ENCODE measurements around the gene LPO.

Gene LPO

GRCh38 chr17:58291246-58291645, 52.9 kb downstream of the LPO start:
- Histone ChIP-seq H3K27me3 (ENCODE audit: low read length) (no peaks in the 10 kb centered on the region), H3K9me3 (ENCODE audit: insufficient read depth, low read length) (no peaks in the 10 kb centered on the region), H3K4me3 (ENCODE audit: insufficient read depth, low read length, poor library complexity, severe bottlenecking) (no peak overlapping the region), H4K20me1 (ENCODE audit: low read depth, low read length) (no peaks in the 10 kb centered on the region), H3K9ac (ENCODE audit: low read length) (no peak overlapping the region), H3K79me2 (ENCODE audit: insufficient read depth, low read length) (no peaks in the 10 kb centered on the region), H3K9me2 (replicated peaks; ENCODE audit: insufficient read depth, low read length) (no peaks in the 10 kb centered on the region), H3F3A (ENCODE audit: insufficient read depth) (no peaks in the 10 kb centered on the region), H2AFZ (ENCODE audit: low read depth, low read length, severe bottlenecking) (no peak overlapping the region), H3K27ac (ENCODE audit: low read depth, low read length) (no peak overlapping the region), H3K4me2 (ENCODE audit: low read depth, low read length, poor library complexity, severe bottlenecking) (no peak overlapping the region), H3K36me3 (ENCODE audit: low read length) (no peaks in the 10 kb centered on the region)
- TF ChIP-seq CTCF (IDR thresholded peaks at IDR 0.05; ENCODE audit: insufficient read depth, low read length, poor library complexity, severe bottlenecking) (no peak), EZH2phosphoT487 (conservative IDR thresholded peaks at IDR 0.05; ENCODE audit: low read length) (no peak)

GRCh38 chr17:58294034-58294433, 55.6 kb downstream of the LPO start:
- no peaks in the 10 kb centered on the region; the same call in 1 of the 2 replicates for H3K27me3 ChIP-seq (ENCODE audit: low read length)
- H3K4me3 ChIP-seq (ENCODE audit: insufficient read depth, low read length, poor library complexity, severe bottlenecking): no peak overlapping the region
- H3K9ac ChIP-seq (ENCODE audit: low read length): no peak overlapping the region
- H4K20me1 ChIP-seq (ENCODE audit: low read depth, low read length): no peaks in the 10 kb centered on the region
- no peak overlapping the region for H3K27ac ChIP-seq (ENCODE audit: low read depth, low read length)
- H3K79me2 ChIP-seq (ENCODE audit: insufficient read depth, low read length): no peaks in the 10 kb centered on the region
- TF ChIP-seq EZH2phosphoT487 (conservative IDR thresholded peaks at IDR 0.05; ENCODE audit: low read length) (no peak), CTCF (IDR thresholded peaks at IDR 0.05; ENCODE audit: insufficient read depth, low read length, poor library complexity, severe bottlenecking) (no peak)
- no peaks in the 10 kb centered on the region for H3K9me2 ChIP-seq (replicated peaks; ENCODE audit: insufficient read depth, low read length)
- H2AFZ ChIP-seq (ENCODE audit: low read depth, low read length, severe bottlenecking): no peak overlapping the region
- H3K9me3 ChIP-seq (ENCODE audit: insufficient read depth, low read length): no peaks in the 10 kb centered on the region
- no peaks in the 10 kb centered on the region for H3K36me3 ChIP-seq (ENCODE audit: low read length)
- no peak overlapping the region for H3K4me2 ChIP-seq (ENCODE audit: low read depth, low read length, poor library complexity, severe bottlenecking)
- H3F3A ChIP-seq (ENCODE audit: insufficient read depth): no peaks in the 10 kb centered on the region

GRCh38 chr17:58300336-58300735, 62.0 kb downstream of the LPO start:
- no peaks in the 10 kb centered on the region for H4K20me1 ChIP-seq (ENCODE audit: low read depth, low read length)
- no peak overlapping the region for H3K9ac ChIP-seq (ENCODE audit: low read length)
- H3K9me2 ChIP-seq (replicated peaks; ENCODE audit: insufficient read depth, low read length): no peaks in the 10 kb centered on the region
- H3K4me3 ChIP-seq (ENCODE audit: insufficient read depth, low read length, poor library complexity, severe bottlenecking): no peak overlapping the region
- no peak overlapping the region for H3K27ac ChIP-seq (ENCODE audit: low read depth, low read length)
- H3K36me3 ChIP-seq (ENCODE audit: low read length): no peaks in the 10 kb centered on the region
- no peaks in the 10 kb centered on the region for H3F3A ChIP-seq (ENCODE audit: insufficient read depth)
- no peak overlapping the region for H3K4me2 ChIP-seq (ENCODE audit: low read depth, low read length, poor library complexity, severe bottlenecking)
- no peak for TF ChIP-seq EZH2phosphoT487 (conservative IDR thresholded peaks at IDR 0.05; ENCODE audit: low read length)
- TF ChIP-seq CTCF (IDR thresholded peaks at IDR 0.05; ENCODE audit: insufficient read depth, low read length, poor library complexity, severe bottlenecking): no peak
- H3K9me3 ChIP-seq (ENCODE audit: insufficient read depth, low read length): no peaks in the 10 kb centered on the region
- no peaks in the 10 kb centered on the region for H3K79me2 ChIP-seq (ENCODE audit: insufficient read depth, low read length)
- H3K27me3 ChIP-seq (ENCODE audit: low read length): no peaks in the 10 kb centered on the region; the same call in 1 of the 2 replicates
- no peak overlapping the region for H2AFZ ChIP-seq (ENCODE audit: low read depth, low read length, severe bottlenecking)

All from SU-DHL-6 (cell line).